Astrocyte (in vitro differentiated cells and primary cell): ENCODE data around the gene TBATA. TPM values are rescaled to one million over a fixed set of nuclear protein-coding genes. Genes with fewer than 3 reads are reported as not detected.

Experiments
- DNase-seq: peaks from one replicate; pipeline ENCODE4 v3.0.0-alpha.2; 2010; ENCODE audit warnings: low read depth
- FAIRE-seq: peaks from 2 replicates; lab custom pipeline; 2011; peaks lifted over from hg19 to GRCh38; lab: Jason Lieb, UNC
- H2AFZ ChIP-seq: 2 replicates; pipeline ENCODE4 v1.6.0; 2012; ENCODE audit warnings: low read depth, low read length, inconsistent platforms
- H3K27ac ChIP-seq: 2 replicates; pipeline ENCODE4 v1.5.1; 2011; ENCODE audit warnings: low read depth, low read length, inconsistent platforms
- H3K27me3 ChIP-seq: 2 replicates; pipeline ENCODE4 v1.6.0; 2011; ENCODE audit warnings: low read length, inconsistent platforms; ENCODE audit not compliant: insufficient read depth
- H3K36me3 ChIP-seq: 2 replicates; pipeline ENCODE4 v1.5.1; 2011; ENCODE audit warnings: low read length, inconsistent platforms; ENCODE audit not compliant: insufficient read depth
- H3K4me1 ChIP-seq: 2 replicates; pipeline ENCODE4 v1.5.1; 2011; ENCODE audit warnings: low read length, inconsistent platforms; ENCODE audit not compliant: insufficient read depth
- H3K4me2 ChIP-seq: 2 replicates; pipeline ENCODE4 v1.6.0; 2012; ENCODE audit warnings: low read length, inconsistent platforms
- H3K4me3 ChIP-seq: 2 replicates; pipeline ENCODE4 v1.5.1; 2011; ENCODE audit warnings: low read depth, mild to moderate bottlenecking, low read length, inconsistent platforms; ENCODE audit not compliant: insufficient read depth
- H3K79me2 ChIP-seq: 2 replicates; pipeline ENCODE4 v1.6.0; 2012; ENCODE audit warnings: mild to moderate bottlenecking, low read length, inconsistent platforms; ENCODE audit not compliant: insufficient read depth
- H3K9ac ChIP-seq: 2 replicates; pipeline ENCODE4 v1.6.0; 2012; ENCODE audit warnings: mild to moderate bottlenecking, low read length, inconsistent platforms
- H3K9me3 ChIP-seq: 2 replicates; pipeline ENCODE4 v1.5.1; 2012; ENCODE audit warnings: low read depth, mild to moderate bottlenecking, low read length, inconsistent platforms; ENCODE audit not compliant: insufficient read depth
- H4K20me1 ChIP-seq: 2 replicates; pipeline ENCODE4 v1.6.0; 2012; ENCODE audit warnings: low read length, inconsistent platforms; ENCODE audit not compliant: insufficient read depth
- H3K27ac Mint-ChIP-seq: one replicate; pipeline ENCODE4 v1.8.0; 2021; ENCODE audit warnings: mild to moderate bottlenecking, mixed read lengths; ENCODE audit not compliant: unreplicated experiment
- H3K27me3 Mint-ChIP-seq: one replicate; pipeline ENCODE4 v1.8.0; 2021; ENCODE audit warnings: low read depth, mixed read lengths; ENCODE audit not compliant: unreplicated experiment
- H3K36me3 Mint-ChIP-seq: one replicate; pipeline ENCODE4 v1.8.0; 2021; ENCODE audit warnings: low read depth, mixed read lengths; ENCODE audit not compliant: unreplicated experiment
- H3K4me1 Mint-ChIP-seq: one replicate; pipeline ENCODE4 v1.8.0; 2021; ENCODE audit warnings: low read depth, mixed read lengths; ENCODE audit not compliant: unreplicated experiment
- H3K4me3 Mint-ChIP-seq: one replicate; pipeline ENCODE4 v1.8.0; 2021; ENCODE audit warnings: mild to moderate bottlenecking, moderate library complexity, mixed read lengths; ENCODE audit not compliant: unreplicated experiment
- H3K9me3 Mint-ChIP-seq: one replicate; pipeline ENCODE4 v1.8.0; 2021; ENCODE audit warnings: mild to moderate bottlenecking, mixed read lengths; ENCODE audit not compliant: unreplicated experiment
- EZH2 ChIP-seq: IDR thresholded peaks from 2 replicates; pipeline ENCODE4 v1.6.1; 2012; ENCODE audit warnings: mild to moderate bottlenecking, low read length, inconsistent platforms; ENCODE audit not compliant: insufficient read depth
- total RNA-seq: library from RNA; stranded (reverse); gene quantifications from 2 replicates; pipeline ENCODE4 v1.2.1, GENCODE V29; 2021
- TF ChIP-seq, protein P1 (sequence below): IDR thresholded peaks from 2 replicates; pipeline ENCODE4 v1.5.1; 2011; ENCODE audit warnings: low read depth, mild to moderate bottlenecking, inconsistent platforms, low read length, moderate library complexity; ENCODE audit not compliant: insufficient read depth

Gene TBATA
- total RNA-seq, 1 donor from 2014 or later = not detected

DNA sequence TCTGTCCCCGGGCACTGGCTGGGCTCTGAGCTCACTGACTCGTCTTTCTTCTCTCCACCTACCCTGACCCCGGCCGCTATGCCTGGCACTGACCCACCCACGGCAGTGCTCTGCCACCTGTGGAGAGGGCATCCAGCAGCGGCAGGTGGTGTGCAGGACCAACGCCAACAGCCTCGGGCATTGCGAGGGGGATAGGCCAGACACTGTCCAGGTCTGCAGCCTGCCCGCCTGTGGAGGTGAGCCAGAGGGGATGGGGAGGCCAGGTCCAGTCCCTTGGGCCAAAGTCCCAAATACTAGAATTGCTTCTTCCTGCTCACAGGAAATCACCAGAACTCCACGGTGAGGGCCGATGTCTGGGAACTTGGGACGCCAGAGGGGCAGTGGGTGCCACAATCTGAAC is 27.3 kb downstream of the TBATA start:
- no peaks in the 10 kb centered on the region for H3K36me3 ChIP-seq
- H3K79me2 ChIP-seq = no peaks in the 10 kb centered on the region
- Mint-ChIP-seq H3K27me3 (peaks cover 9% of the 10 kb centered on the region), H3K4me3 (no peak overlapping the region), H3K4me1 (peaks cover 29% of the 10 kb centered on the region), H3K9me3 (no peaks in the 10 kb centered on the region), H3K36me3 (peaks cover 11% of the 10 kb centered on the region), H3K27ac (no peak overlapping the region)
- H3K27me3 ChIP-seq = no peaks in the 10 kb centered on the region
- DNase-seq = no peak
- no peak overlapping the region for H3K27ac ChIP-seq
- H4K20me1 ChIP-seq = no peaks in the 10 kb centered on the region
- no peak overlapping the region for H3K4me2 ChIP-seq
- H3K4me3 ChIP-seq = no peak overlapping the region
- no peaks in the 10 kb centered on the region for H3K9me3 ChIP-seq
- H3K9ac ChIP-seq = no peak overlapping the region
- no peak for FAIRE-seq
- TF ChIP-seq EZH2 = no peak
- TF ChIP-seq, protein P1, sequence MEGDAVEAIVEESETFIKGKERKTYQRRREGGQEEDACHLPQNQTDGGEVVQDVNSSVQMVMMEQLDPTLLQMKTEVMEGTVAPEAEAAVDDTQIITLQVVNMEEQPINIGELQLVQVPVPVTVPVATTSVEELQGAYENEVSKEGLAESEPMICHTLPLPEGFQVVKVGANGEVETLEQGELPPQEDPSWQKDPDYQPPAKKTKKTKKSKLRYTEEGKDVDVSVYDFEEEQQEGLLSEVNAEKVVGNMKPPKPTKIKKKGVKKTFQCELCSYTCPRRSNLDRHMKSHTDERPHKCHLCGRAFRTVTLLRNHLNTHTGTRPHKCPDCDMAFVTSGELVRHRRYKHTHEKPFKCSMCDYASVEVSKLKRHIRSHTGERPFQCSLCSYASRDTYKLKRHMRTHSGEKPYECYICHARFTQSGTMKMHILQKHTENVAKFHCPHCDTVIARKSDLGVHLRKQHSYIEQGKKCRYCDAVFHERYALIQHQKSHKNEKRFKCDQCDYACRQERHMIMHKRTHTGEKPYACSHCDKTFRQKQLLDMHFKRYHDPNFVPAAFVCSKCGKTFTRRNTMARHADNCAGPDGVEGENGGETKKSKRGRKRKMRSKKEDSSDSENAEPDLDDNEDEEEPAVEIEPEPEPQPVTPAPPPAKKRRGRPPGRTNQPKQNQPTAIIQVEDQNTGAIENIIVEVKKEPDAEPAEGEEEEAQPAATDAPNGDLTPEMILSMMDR = no peak
- peaks cover 20% of the 10 kb centered on the region for H3K4me1 ChIP-seq
- no peak overlapping the region for H2AFZ ChIP-seq

DNA sequence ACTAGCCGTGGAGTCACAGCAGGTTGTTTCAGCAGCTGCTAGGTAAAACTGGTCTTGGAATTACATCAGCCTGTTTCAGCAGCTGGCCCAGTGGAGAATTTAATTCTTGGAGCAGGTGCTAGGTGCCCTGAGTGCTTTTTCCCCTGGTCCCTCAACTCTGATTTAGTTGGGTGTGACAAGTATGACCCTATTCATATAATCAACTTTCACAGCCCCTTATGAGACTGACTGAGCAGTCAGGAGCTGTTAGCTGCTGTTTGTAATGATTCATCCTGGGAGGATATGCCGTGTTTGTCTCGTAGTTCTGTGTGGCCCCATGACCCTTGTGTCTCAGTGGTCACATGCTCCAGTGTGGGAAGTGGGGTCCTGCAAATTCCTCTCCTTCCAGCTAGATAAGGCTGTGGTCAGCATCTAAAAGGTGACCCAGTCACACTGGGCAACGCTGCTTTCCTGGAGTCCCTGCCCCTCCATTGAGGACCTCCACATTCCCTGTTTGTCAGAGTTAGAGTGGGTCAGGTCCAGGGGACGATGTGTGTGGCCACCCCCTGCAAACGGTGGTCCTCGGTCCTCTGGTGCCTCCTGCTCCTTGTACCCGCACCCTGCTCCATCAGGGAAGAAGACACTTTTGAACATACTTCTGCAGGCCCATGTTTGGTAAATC is 28.3 kb downstream of the TBATA start:
- H3K4me3 ChIP-seq = no peak overlapping the region
- Mint-ChIP-seq H3K36me3 (peaks cover 14% of the 10 kb centered on the region), H3K4me3 (no peak overlapping the region), H3K27me3 (peaks cover 6% of the 10 kb centered on the region), H3K27ac (peak overlapping the region; percentile 53), H3K4me1 (peaks cover 27% of the 10 kb centered on the region), H3K9me3 (no peaks in the 10 kb centered on the region)
- peak; percentile 30 for DNase-seq
- no peak overlapping the region for H2AFZ ChIP-seq
- peaks cover 20% of the 10 kb centered on the region for H3K4me1 ChIP-seq
- no peak for TF ChIP-seq EZH2
- TF ChIP-seq, protein P1 = no peak
- no peak overlapping the region for H3K4me2 ChIP-seq
- no peak overlapping the region for H3K27ac ChIP-seq
- no peaks in the 10 kb centered on the region for H4K20me1 ChIP-seq
- H3K9ac ChIP-seq = no peak overlapping the region
- H3K36me3 ChIP-seq = no peaks in the 10 kb centered on the region
- FAIRE-seq = no peak
- no peaks in the 10 kb centered on the region for H3K79me2 ChIP-seq
- no peaks in the 10 kb centered on the region for H3K27me3 ChIP-seq
- no peaks in the 10 kb centered on the region for H3K9me3 ChIP-seq
